MCF 10A (cell line): ENCODE data around the gene DEPDC7. TPM values are rescaled to one million over a fixed set of nuclear protein-coding genes. Genes with fewer than 3 reads are reported as not detected.
"Not testable (repeated sequence)": the region's sequence is repeated elsewhere in the genome, so short reads cannot be mapped to it uniquely, and the experiment has no call there.

ENCODE experiments used
- BruUV-seq: library from RNA; stranded (reverse); fragments of 400-500 nt; replicated peaks from 2 replicates; lab custom pipeline; 2021; lab: Mats Ljungman, UMichigan
- CTCF ChIA-PET: fragments of 300-600 bp; sonication (Branson Sonifier 250); formaldehyde crosslinking; extraction: SDS; loops from one replicate; lab custom pipeline; 2021; ENCODE audit warnings: antibody characterized with exemption, inconsistent platforms; lab: Yijun Ruan, JAX
- POLR2A ChIA-PET: fragments of 300-600, 350-650 bp; sonication (Branson Sonifier 250); formaldehyde crosslinking; extraction: SDS; loops from one replicate; lab custom pipeline; 2020; ENCODE audit warnings: antibody characterized with exemption, inconsistent platforms; lab: Yijun Ruan, JAX
- DNase-seq: peaks from one replicate; pipeline ENCODE4 v3.0.0-alpha.2; 2018; ENCODE audit not compliant: unreplicated experiment
- H3K27ac Mint-ChIP-seq: one replicate; pipeline ENCODE4 v1.8.0; 2022; ENCODE audit warnings: mild to moderate bottlenecking, low read depth, mixed read lengths; ENCODE audit not compliant: unreplicated experiment
- H3K27me3 Mint-ChIP-seq: one replicate; pipeline ENCODE4 v1.8.0; 2022; ENCODE audit warnings: mixed read lengths; ENCODE audit not compliant: insufficient read depth, unreplicated experiment
- H3K36me3 Mint-ChIP-seq: one replicate; pipeline ENCODE4 v1.8.0; 2022; ENCODE audit warnings: mild to moderate bottlenecking, moderate library complexity, mixed read lengths; ENCODE audit not compliant: insufficient read depth, unreplicated experiment
- H3K4me1 Mint-ChIP-seq: one replicate; pipeline ENCODE4 v1.8.0; 2022; ENCODE audit warnings: mixed read lengths; ENCODE audit not compliant: insufficient read depth, unreplicated experiment
- H3K4me3 Mint-ChIP-seq: one replicate; pipeline ENCODE4 v1.8.0; 2022; ENCODE audit warnings: mild to moderate bottlenecking, moderate library complexity, mixed read lengths; ENCODE audit not compliant: unreplicated experiment
- H3K9me3 Mint-ChIP-seq: one replicate; pipeline ENCODE4 v1.8.0; 2022; ENCODE audit warnings: mixed read lengths; ENCODE audit not compliant: unreplicated experiment
- CTCF ChIP-seq: fragments of 200-600 bp; IDR thresholded peaks from one replicate; pipeline ENCODE4 v1.8.0; 2022; ENCODE audit warnings: antibody characterized with exemption, mild to moderate bottlenecking; ENCODE audit not compliant: unreplicated experiment
- intact Hi-C: fragments of 100-400 bp; cut with micrococcal nuclease; formaldehyde crosslinking; loops from 2 replicates; pipeline ENCODE4 v1.14.1; 2022
- total RNA-seq: library from RNA; stranded (reverse); gene quantifications from 2 replicates; pipeline ENCODE4 v1.2.3, GENCODE V29; 2022

DEPDC7 gene
- total RNA-seq, 1 experiment from 2014 or later: 3.6 TPM

DNA sequence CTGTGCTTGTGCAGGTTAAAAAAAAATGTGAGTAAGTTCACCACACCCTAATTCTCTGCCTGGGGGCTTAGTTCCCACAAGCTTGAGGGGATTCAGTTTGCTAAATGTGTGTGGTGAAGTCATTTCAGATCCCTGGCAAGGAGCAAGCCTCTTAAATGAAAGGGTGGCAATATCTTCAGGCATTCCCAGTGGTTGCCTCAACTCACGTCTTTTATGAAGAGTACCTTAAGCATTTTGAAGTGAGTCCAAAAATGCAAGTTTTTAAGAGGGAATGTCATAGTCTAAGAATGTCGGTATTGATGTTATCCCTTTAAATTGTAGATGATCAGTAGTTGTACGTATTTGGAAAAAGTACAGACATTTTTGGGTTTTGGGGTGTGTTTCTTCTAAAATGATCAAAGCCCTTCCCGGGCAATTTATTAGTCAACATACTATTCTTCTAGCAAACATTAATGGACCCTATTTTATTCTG is 28.6 kb downstream of the DEPDC7 start:
- H3K36me3 Mint-ChIP-seq: peaks cover 29% of the 10 kb centered on the region
- CTCF ChIA-PET: interaction anchor here (0.7 to 11.7 kb wide), 5 partner anchors 9 to 53 kb away, joined by 3 to 103 read pairs (median 4); no protein-coding TSS in a partner anchor
- DNase-seq: peak; percentile 76
- POLR2A ChIA-PET: interaction anchor here (0.6 to 6.0 kb wide), 15 partner anchors 8 to 248 kb away, joined by 3 to 99 read pairs (median 4); partner anchors contain the start of genes DEPDC7 and QSER1
- H3K27me3 Mint-ChIP-seq: no peaks in the 10 kb centered on the region
- peaks cover 42% of the 10 kb centered on the region for H3K4me1 Mint-ChIP-seq
- no peaks in the 10 kb centered on the region for H3K9me3 Mint-ChIP-seq
- intact Hi-C loops: loop anchor here (2.0 kb wide), 1 partner anchor 18 kb away; no protein-coding TSS in a partner anchor
- H3K4me3 Mint-ChIP-seq: peak overlapping the region; percentile 38
- no TSS peak for BruUV-seq
- peak overlapping the region; percentile 76 for H3K27ac Mint-ChIP-seq
- no peak for TF ChIP-seq CTCF

DNA sequence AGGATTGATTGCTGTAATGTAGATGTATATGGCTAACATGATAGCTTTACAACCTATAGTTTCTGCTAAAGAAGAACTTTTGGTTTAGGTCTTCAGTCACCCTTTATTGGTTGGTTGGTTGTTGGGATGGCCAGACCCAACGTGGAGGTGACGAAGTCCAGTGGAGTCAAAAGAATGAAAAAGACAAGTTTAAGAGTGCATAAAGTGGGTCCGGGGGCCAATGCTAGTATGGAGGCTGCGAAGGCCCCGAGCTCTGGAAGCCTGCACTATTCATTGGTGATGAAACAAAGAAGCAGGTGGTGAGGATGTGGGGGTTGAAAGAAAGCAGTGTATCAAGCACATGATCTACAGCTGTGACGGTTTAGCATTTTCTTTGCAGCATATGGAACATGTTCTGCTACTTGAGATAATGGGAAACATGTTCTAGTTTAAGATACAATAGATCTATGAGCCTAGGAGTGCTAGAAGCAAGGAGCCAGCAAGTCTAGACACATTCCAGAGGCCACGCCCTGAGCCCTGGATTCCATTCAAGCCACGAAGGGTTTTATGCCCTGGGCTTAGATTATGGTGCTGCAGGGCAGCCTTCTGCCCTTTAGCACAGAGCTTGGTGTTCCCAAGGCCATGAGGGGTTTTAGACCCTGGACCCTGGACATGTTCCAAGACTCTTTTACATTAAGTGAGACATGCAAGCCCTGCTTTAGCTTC is 30.0 kb downstream of the DEPDC7 start:
- Mint-ChIP-seq H3K4me1 (peaks cover 38% of the 10 kb centered on the region), H3K36me3 (peaks cover 31% of the 10 kb centered on the region), H3K4me3 (no peak overlapping the region), H3K27ac (peak overlapping the region; percentile 76), H3K27me3 (no peaks in the 10 kb centered on the region), H3K9me3 (no peaks in the 10 kb centered on the region)
- CTCF ChIA-PET: interaction anchor here (0.7 to 11.7 kb wide), 4 partner anchors 7 to 21 kb away, joined by 3 to 103 read pairs (median 4); no protein-coding TSS in a partner anchor
- intact Hi-C loops: loop anchor here (2.0 kb wide), 1 partner anchor 17 kb away; no protein-coding TSS in a partner anchor
- POLR2A ChIA-PET: interaction anchor here (0.8 to 6.0 kb wide), 13 partner anchors 10 to 213 kb away, joined by 3 to 99 read pairs (median 4); partner anchors contain the start of genes DEPDC7 and QSER1
- peak; percentile 81 for DNase-seq
- no TSS peak for BruUV-seq
- no peak for TF ChIP-seq CTCF

DNA sequence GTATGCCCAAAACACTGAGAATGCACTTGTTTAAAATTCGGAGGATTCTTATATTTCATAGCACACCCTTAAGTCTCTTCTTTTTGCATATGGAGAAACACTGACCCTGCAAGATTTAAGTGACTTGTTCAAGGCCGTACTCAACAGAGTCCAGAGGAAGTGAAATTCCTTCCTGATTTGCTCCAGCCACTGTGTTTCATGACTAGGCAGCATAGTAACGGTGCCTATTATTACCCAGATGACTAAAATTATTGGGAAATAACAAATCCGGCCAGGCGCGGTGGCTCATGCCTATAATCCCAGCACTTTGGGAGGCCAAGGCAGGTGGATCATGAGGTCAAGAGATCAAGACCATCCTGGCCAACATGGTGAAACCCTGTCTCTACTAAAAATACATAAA is 33.0 kb downstream of the DEPDC7 start:
- Mint-ChIP-seq H3K36me3 (peaks cover 48% of the 10 kb centered on the region), H3K4me1 (peaks cover 32% of the 10 kb centered on the region)
- BruUV-seq, H3K4me3 Mint-ChIP-seq, H3K27me3 Mint-ChIP-seq, H3K9me3 Mint-ChIP-seq, intact Hi-C loops, H3K27ac Mint-ChIP-seq: not testable (repeated sequence)
- CTCF ChIA-PET: interaction anchor here (11.7 kb wide), 1 partner anchor 14 kb away, joined by 103 read pairs; no protein-coding TSS in a partner anchor
- DNase-seq: peak; percentile 35
- POLR2A ChIA-PET: interaction anchor here (1.6 to 6.0 kb wide), 2 partner anchors 9 to 13 kb away, joined by 9 to 99 read pairs; no protein-coding TSS in a partner anchor

DNA sequence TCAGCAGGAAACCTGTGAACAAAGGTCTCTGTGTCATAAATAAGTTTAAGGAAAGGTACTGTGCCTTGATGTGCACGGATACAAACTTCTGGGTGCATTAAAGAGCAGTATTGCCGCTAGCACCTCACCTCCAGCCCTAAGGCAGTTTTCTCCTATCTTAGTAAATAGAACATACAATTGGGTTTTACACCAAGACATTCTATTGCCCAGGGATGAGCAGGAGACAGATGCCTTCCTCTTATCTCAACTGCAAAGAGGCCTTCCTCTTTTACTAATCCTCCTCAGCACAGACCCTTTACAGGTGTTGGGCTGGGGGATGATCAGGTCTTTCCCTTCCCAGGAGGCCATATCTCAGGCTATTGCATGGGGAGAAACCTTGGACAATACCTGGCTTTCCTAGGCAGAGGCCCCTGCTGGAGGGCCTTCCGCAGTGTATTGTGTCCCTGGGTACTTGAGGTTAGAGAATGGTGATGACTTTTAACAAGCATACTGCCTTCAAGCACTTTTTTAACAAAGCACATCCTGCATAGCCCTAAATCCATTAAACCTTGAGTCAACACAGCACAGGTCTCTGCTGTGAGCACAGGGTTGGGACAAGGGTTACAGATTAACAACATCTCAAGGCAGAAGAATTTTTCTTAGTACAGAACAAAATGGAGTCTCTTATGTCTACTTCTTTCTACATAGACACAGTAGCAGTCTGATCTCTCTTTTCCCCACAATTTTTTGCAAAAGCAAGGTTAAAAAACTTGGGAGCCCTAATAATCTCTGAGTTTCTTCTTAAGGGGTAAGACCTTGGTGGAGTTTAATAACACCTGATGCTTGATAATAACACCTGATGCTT is 34.1 kb downstream of the DEPDC7 start:
- H3K27ac Mint-ChIP-seq, DNase-seq, H3K27me3 Mint-ChIP-seq, POLR2A ChIA-PET, H3K4me3 Mint-ChIP-seq, intact Hi-C loops, BruUV-seq, H3K9me3 Mint-ChIP-seq: not testable (repeated sequence)
- H3K4me1 Mint-ChIP-seq: peaks cover 23% of the 10 kb centered on the region
- CTCF ChIA-PET: interaction anchor here (11.7 kb wide), 1 partner anchor 13 kb away, joined by 103 read pairs; no protein-coding TSS in a partner anchor
- H3K36me3 Mint-ChIP-seq: peaks cover 57% of the 10 kb centered on the region
